Loucy (cell line): ENCODE results near the gene ANO10.

Source experiments
- H2AFZ ChIP-seq: fragments of 200-600 bp; sonication (generic); 2 replicates; pipeline ENCODE4 v1.6.0; 2016; ENCODE audit warnings: antibody characterized with exemption, mild to moderate bottlenecking, low read length, moderate library complexity
- H3F3A ChIP-seq: fragments of 200-600 bp; 2 replicates; pipeline ENCODE4 v1.6.0; 2016; ENCODE audit warnings: antibody characterized with exemption, low read depth, mild to moderate bottlenecking
- H3K27me3 ChIP-seq: fragments of 200-600 bp; sonication (generic); 2 replicates; pipeline ENCODE4 v1.6.1; 2014; ENCODE audit warnings: low read length, mild to moderate bottlenecking; ENCODE audit not compliant: insufficient read depth, poor library complexity, severe bottlenecking
- H3K36me3 ChIP-seq: fragments of 200-600 bp; sonication (generic); 2 replicates; pipeline ENCODE4 v1.6.1; 2016; ENCODE audit warnings: low read length; ENCODE audit not compliant: insufficient read depth
- H3K4me1 ChIP-seq: fragments of 200-600 bp; sonication (generic); 2 replicates; pipeline ENCODE4 v1.5.1; 2014; ENCODE audit warnings: low read length, mild to moderate bottlenecking; ENCODE audit not compliant: insufficient read depth, poor library complexity, severe bottlenecking
- H3K4me2 ChIP-seq: fragments of 200-600 bp; sonication (generic); 2 replicates; pipeline ENCODE4 v1.6.0; 2014; ENCODE audit warnings: antibody characterized with exemption, low read length, low read depth, mild to moderate bottlenecking; ENCODE audit not compliant: poor library complexity, severe bottlenecking
- H3K4me3 ChIP-seq: fragments of 200-600 bp; sonication (generic); 2 replicates; pipeline ENCODE4 v1.5.1; 2014; ENCODE audit warnings: low read length, mild to moderate bottlenecking, mixed read lengths; ENCODE audit not compliant: poor library complexity, severe bottlenecking
- H3K79me2 ChIP-seq: fragments of 200-600 bp; sonication (generic); 2 replicates; pipeline ENCODE4 v1.6.1; 2014; ENCODE audit warnings: low read length; ENCODE audit not compliant: insufficient read depth
- H3K9ac ChIP-seq: fragments of 200-600 bp; sonication (generic); 2 replicates; pipeline ENCODE4 v1.6.0; 2014; ENCODE audit warnings: mild to moderate bottlenecking, low read depth, low read length, moderate library complexity; ENCODE audit not compliant: poor library complexity, severe bottlenecking
- H3K9me2 ChIP-seq: fragments of 200-600 bp; sonication (generic); replicated peaks from 2 replicates; pipeline ENCODE4 v1.6.1; 2016; ENCODE audit warnings: low read depth, low read length, mixed read lengths
- H3K9me3 ChIP-seq: fragments of 200-600 bp; sonication (generic); 2 replicates; pipeline ENCODE4 v1.6.1; 2014; ENCODE audit warnings: mild to moderate bottlenecking, antibody characterized with exemption, low read length, low read depth; ENCODE audit not compliant: insufficient read depth
- H4K20me1 ChIP-seq: fragments of 200-600 bp; sonication (generic); 2 replicates; pipeline ENCODE4 v1.6.0; 2014; ENCODE audit warnings: antibody characterized with exemption, low read length, mild to moderate bottlenecking; ENCODE audit not compliant: insufficient read depth, poor library complexity, severe bottlenecking
- EZH2phosphoT487 ChIP-seq: fragments of 200-600 bp; IDR thresholded peaks from 2 replicates; pipeline ENCODE4 v1.6.1; 2018; ENCODE audit warnings: antibody characterized with exemption, mild to moderate bottlenecking, moderate library complexity, borderline replicate concordance
- TF ChIP-seq, protein P1 (sequence below): fragments of 200-600 bp; sonication (generic); conservative IDR thresholded peaks from 2 replicates; pipeline ENCODE4 v1.5.1; 2014; ENCODE audit warnings: mild to moderate bottlenecking, antibody characterized with exemption, low read length

Gene ANO10

GRCh38 chr3:43455233-43455632 lies 166.6 kb downstream of the ANO10 start:
- no peaks in the 10 kb centered on the region for H3K4me1 ChIP-seq
- H3K27me3 ChIP-seq = no peaks in the 10 kb centered on the region
- H3K9ac ChIP-seq = no peak overlapping the region
- TF ChIP-seq, protein P1, sequence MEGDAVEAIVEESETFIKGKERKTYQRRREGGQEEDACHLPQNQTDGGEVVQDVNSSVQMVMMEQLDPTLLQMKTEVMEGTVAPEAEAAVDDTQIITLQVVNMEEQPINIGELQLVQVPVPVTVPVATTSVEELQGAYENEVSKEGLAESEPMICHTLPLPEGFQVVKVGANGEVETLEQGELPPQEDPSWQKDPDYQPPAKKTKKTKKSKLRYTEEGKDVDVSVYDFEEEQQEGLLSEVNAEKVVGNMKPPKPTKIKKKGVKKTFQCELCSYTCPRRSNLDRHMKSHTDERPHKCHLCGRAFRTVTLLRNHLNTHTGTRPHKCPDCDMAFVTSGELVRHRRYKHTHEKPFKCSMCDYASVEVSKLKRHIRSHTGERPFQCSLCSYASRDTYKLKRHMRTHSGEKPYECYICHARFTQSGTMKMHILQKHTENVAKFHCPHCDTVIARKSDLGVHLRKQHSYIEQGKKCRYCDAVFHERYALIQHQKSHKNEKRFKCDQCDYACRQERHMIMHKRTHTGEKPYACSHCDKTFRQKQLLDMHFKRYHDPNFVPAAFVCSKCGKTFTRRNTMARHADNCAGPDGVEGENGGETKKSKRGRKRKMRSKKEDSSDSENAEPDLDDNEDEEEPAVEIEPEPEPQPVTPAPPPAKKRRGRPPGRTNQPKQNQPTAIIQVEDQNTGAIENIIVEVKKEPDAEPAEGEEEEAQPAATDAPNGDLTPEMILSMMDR = no peak
- TF ChIP-seq EZH2phosphoT487 = no peak
- H3K9me2 ChIP-seq = no peaks in the 10 kb centered on the region
- H3K4me3 ChIP-seq = no peak overlapping the region
- H3F3A ChIP-seq = no peaks in the 10 kb centered on the region
- H3K79me2 ChIP-seq = no peaks in the 10 kb centered on the region
- no peaks in the 10 kb centered on the region for H4K20me1 ChIP-seq
- H3K9me3 ChIP-seq = no peaks in the 10 kb centered on the region
- H3K4me2 ChIP-seq = no peak overlapping the region
- H3K36me3 ChIP-seq = no peaks in the 10 kb centered on the region
- no peak overlapping the region for H2AFZ ChIP-seq

- H3K4me3 ChIP-seq = no peak overlapping the region
Observed at GRCh38 chr3:43453981-43454380, 167.8 kb downstream of the ANO10 start.

GRCh38 chr3:43451670-43452254 lies 170.0 kb downstream of the ANO10 start:
- no peaks in the 10 kb centered on the region for H3F3A ChIP-seq
- no peaks in the 10 kb centered on the region for H3K4me1 ChIP-seq
- no peak overlapping the region for H3K4me2 ChIP-seq
- no peak overlapping the region for H3K9ac ChIP-seq
- no peaks in the 10 kb centered on the region for H3K27me3 ChIP-seq
- no peaks in the 10 kb centered on the region for H3K79me2 ChIP-seq
- H3K9me3 ChIP-seq = no peaks in the 10 kb centered on the region
- no peak overlapping the region for H3K4me3 ChIP-seq
- TF ChIP-seq, protein P1 = no peak
- no peak for TF ChIP-seq EZH2phosphoT487
- no peaks in the 10 kb centered on the region for H3K9me2 ChIP-seq
- no peak overlapping the region for H2AFZ ChIP-seq
- no peaks in the 10 kb centered on the region for H4K20me1 ChIP-seq
- no peaks in the 10 kb centered on the region for H3K36me3 ChIP-seq

More at GRCh38 chr3:43453981-43454380, 167.8 kb downstream of the ANO10 start:
- H3K9ac ChIP-seq = no peak overlapping the region
- H3K79me2 ChIP-seq = no peaks in the 10 kb centered on the region
- no peaks in the 10 kb centered on the region for H3K27me3 ChIP-seq
- no peaks in the 10 kb centered on the region for H4K20me1 ChIP-seq
- H3F3A ChIP-seq = no peaks in the 10 kb centered on the region
- no peak overlapping the region for H3K4me2 ChIP-seq
- no peak overlapping the region for H2AFZ ChIP-seq
- H3K36me3 ChIP-seq = no peaks in the 10 kb centered on the region
- H3K9me2 ChIP-seq = no peaks in the 10 kb centered on the region
- no peaks in the 10 kb centered on the region for H3K9me3 ChIP-seq
- no peaks in the 10 kb centered on the region for H3K4me1 ChIP-seq
- no peak for TF ChIP-seq EZH2phosphoT487
- TF ChIP-seq, protein P1 = no peak
